ENCODE data around the gene RANBP2. TPM values are rescaled to one million over a fixed set of nuclear protein-coding genes. Genes with fewer than 3 reads are reported as not detected.

RANBP2 gene
- total and polyA plus RNA-seq, 10 of the 15 experiments (the other 5 are each of a cell fraction or from before 2014, with no cell fraction given): 9.0 to 81.7 (median 28.3) TPM

DNA sequence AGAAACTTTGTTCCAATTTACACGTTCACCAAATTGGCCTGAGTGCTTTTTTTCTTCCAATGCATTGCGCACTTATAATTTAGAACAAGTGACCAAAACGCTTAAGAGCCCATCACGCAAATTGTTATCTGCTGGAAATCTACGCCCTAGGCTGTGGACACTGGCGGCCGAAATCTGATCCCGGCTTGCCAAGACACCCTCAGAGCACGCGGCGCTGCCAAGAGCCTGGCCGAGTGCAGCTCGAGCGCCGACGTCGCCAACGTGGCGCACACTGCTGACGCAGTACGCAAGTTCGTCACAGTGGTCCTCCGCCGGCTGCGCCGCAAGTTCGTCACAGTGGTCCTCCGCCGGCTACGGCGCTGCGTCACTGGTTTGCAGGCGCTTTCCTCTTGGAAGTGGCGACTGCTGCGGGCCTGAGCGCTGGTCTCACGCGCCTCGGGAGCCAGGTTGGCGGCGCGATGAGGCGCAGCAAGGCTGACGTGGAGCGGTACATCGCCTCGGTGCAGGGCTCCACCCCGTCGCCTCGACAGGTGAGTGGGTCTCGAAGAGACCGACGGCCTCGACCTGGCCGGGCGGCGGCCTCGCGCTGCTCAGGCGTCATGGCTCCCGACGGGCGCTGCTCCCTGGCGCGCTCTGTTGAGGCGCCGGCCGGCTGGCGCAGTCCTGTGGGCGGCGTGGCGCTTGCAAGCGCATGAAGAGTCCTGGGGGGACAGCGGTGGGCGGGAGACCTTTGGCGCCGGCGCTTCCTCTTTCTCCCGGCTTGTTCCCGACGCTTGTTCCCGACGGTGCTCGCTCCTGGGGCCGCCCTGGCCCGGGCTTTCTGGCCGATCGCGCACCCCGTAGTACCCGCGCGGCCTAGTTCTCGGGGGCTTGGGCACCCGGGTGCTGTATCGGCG is at the start of gene RANBP2 (continued):
- no peak for TF ChIP-seq CTCF (IDR thresholded peaks at IDR 0.05 in 2 of 3, conservative IDR thresholded peaks at IDR 0.05 in 1 of 3; ENCODE audit: control insufficient read depth in 2 of 3, extremely low read depth in 1 of 3, insufficient read depth in 1 of 3, low read depth in 3 of 3, low read length in 3 of 3)
- TF ChIP-seq RAD51 (IDR thresholded peaks at IDR 0.05): 0 out of 2 replicates have a peak, but pooled peaks have one; percentile 32
- peak; percentile 80 for TF ChIP-seq CHD2 (IDR thresholded peaks at IDR 0.05; ENCODE audit: borderline replicate concordance, low read depth, low read length)
- no peak for TF ChIP-seq ZZZ3 (IDR thresholded peaks at IDR 0.05; ENCODE audit: control insufficient read depth, insufficient read length, low read depth)
- peak; percentile 22; the same call in 1 of the 2 replicates for TF ChIP-seq TCF3 (IDR thresholded peaks at IDR 0.05; ENCODE audit: borderline replicate concordance, insufficient read depth, low read depth, low read length)
- TF ChIP-seq POU2F2 (IDR thresholded peaks at IDR 0.05; ENCODE audit: borderline replicate concordance, low read depth, low read length): peak; percentile 70; the same call in 2 of the 3 replicates
- TF ChIP-seq MEF2A (IDR thresholded peaks at IDR 0.05; ENCODE audit: insufficient read depth, low read depth, low read length): no peak
- TF ChIP-seq IKZF2 (IDR thresholded peaks at IDR 0.05): peak; percentile 22 to 24; a peak in 2 of 4 replicates
- TF ChIP-seq, protein P1, sequence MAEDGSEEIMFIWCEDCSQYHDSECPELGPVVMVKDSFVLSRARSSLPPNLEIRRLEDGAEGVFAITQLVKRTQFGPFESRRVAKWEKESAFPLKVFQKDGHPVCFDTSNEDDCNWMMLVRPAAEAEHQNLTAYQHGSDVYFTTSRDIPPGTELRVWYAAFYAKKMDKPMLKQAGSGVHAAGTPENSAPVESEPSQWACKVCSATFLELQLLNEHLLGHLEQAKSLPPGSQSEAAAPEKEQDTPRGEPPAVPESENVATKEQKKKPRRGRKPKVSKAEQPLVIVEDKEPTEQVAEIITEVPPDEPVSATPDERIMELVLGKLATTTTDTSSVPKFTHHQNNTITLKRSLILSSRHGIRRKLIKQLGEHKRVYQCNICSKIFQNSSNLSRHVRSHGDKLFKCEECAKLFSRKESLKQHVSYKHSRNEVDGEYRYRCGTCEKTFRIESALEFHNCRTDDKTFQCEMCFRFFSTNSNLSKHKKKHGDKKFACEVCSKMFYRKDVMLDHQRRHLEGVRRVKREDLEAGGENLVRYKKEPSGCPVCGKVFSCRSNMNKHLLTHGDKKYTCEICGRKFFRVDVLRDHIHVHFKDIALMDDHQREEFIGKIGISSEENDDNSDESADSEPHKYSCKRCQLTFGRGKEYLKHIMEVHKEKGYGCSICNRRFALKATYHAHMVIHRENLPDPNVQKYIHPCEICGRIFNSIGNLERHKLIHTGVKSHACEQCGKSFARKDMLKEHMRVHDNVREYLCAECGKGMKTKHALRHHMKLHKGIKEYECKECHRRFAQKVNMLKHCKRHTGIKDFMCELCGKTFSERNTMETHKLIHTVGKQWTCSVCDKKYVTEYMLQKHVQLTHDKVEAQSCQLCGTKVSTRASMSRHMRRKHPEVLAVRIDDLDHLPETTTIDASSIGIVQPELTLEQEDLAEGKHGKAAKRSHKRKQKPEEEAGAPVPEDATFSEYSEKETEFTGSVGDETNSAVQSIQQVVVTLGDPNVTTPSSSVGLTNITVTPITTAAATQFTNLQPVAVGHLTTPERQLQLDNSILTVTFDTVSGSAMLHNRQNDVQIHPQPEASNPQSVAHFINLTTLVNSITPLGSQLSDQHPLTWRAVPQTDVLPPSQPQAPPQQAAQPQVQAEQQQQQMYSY (CRISPR knock-in tag; IDR thresholded peaks at IDR 0.05): no peak
- TF ChIP-seq CEBPB (IDR thresholded peaks at IDR 0.05; ENCODE audit: borderline replicate concordance in 1 of 2, low read depth in 2 of 2, low read length in 2 of 2): no peak
- no peak for TF ChIP-seq IRF4 (IDR thresholded peaks at IDR 0.05; ENCODE audit: low read depth, low read length)
- TF ChIP-seq, protein P2, sequence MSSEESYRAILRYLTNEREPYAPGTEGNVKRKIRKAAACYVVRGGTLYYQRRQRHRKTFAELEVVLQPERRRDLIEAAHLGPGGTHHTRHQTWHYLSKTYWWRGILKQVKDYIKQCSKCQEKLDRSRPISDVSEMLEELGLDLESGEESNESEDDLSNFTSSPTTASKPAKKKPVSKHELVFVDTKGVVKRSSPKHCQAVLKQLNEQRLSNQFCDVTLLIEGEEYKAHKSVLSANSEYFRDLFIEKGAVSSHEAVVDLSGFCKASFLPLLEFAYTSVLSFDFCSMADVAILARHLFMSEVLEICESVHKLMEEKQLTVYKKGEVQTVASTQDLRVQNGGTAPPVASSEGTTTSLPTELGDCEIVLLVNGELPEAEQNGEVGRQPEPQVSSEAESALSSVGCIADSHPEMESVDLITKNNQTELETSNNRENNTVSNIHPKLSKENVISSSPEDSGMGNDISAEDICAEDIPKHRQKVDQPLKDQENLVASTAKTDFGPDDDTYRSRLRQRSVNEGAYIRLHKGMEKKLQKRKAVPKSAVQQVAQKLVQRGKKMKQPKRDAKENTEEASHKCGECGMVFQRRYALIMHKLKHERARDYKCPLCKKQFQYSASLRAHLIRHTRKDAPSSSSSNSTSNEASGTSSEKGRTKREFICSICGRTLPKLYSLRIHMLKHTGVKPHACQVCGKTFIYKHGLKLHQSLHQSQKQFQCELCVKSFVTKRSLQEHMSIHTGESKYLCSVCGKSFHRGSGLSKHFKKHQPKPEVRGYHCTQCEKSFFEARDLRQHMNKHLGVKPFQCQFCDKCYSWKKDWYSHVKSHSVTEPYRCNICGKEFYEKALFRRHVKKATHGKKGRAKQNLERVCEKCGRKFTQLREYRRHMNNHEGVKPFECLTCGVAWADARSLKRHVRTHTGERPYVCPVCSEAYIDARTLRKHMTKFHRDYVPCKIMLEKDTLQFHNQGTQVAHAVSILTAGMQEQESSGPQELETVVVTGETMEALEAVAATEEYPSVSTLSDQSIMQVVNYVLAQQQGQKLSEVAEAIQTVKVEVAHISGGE (CRISPR knock-in tag; IDR thresholded peaks at IDR 0.05): no peak
- TF ChIP-seq MYB (IDR thresholded peaks at IDR 0.05; ENCODE audit: borderline replicate concordance, low read depth, low read length): no peak
- TF ChIP-seq, protein P3, sequence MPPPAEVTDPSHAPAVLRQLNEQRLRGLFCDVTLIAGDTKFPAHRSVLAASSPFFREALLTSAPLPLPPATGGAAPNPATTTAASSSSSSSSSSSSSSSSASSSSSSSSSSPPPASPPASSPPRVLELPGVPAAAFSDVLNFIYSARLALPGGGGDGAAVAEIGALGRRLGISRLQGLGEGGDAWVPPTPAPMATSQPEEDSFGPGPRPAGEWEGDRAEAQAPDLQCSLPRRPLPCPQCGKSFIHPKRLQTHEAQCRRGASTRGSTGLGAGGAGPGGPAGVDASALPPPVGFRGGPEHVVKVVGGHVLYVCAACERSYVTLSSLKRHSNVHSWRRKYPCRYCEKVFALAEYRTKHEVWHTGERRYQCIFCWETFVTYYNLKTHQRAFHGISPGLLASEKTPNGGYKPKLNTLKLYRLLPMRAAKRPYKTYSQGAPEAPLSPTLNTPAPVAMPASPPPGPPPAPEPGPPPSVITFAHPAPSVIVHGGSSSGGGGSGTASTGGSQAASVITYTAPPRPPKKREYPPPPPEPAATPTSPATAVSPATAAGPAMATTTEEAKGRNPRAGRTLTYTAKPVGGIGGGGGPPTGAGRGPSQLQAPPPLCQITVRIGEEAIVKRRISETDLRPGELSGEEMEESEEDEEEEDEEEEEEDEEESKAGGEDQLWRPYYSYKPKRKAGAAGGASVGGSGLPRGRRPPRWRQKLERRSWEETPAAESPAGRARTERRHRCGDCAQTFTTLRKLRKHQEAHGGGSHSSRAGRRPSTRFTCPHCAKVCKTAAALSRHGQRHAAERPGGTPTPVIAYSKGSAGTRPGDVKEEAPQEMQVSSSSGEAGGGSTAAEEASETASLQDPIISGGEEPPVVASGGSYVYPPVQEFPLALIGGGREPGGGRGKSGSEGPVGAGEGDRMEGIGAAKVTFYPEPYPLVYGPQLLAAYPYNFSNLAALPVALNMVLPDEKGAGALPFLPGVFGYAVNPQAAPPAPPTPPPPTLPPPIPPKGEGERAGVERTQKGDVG (CRISPR knock-in tag; IDR thresholded peaks at IDR 0.05): no peak

Data from GM12878 (cell line).